Heart left ventricle (tissue), 16 donors: Measurements from ENCODE around the gene VGLL4. TPM values are rescaled to one million over a fixed set of nuclear protein-coding genes. Genes with fewer than 3 reads are reported as not detected.

Source experiments
- ATAC-seq, 4 donors: fragments of 200-7000 bp; cut with Tn5 transposase; one replicate each; pipeline ENCODE4 v1.9.1; 2020 to 2022; ENCODE audit warnings: moderate library complexity in 4 of 4, mild to moderate bottlenecking in 3 of 4, moderate number of reproducible peaks in 1 of 4
- DNase-seq, 5 donors: peaks; one replicate each; pipeline ENCODE4 v3.0.0-alpha.2; 2020
- H3K27ac ChIP-seq, 12 donors: fragments of 200-600 bp; sonication (generic) in 4 of 12; one replicate each; pipeline versions ENCODE4 v1.5.0 to v1.8.0; 2016 to 2022; ENCODE audit warnings: mild to moderate bottlenecking in 2 of 12
- H3K27me3 ChIP-seq, 9 donors: fragments of 200-600 bp; sonication (generic) in 2 of 9; one replicate each; pipeline versions ENCODE4 v1.5.1 to v1.8.0; 2016 to 2022; ENCODE audit warnings: mild to moderate bottlenecking in 3 of 9
- H3K36me3 ChIP-seq, 9 donors: fragments of 200-600 bp; sonication (generic) in 2 of 9; one replicate each; pipeline versions ENCODE4 v1.5.0 to v1.8.0; 2018 to 2022; ENCODE audit warnings: mild to moderate bottlenecking in 2 of 9
- H3K4me1 ChIP-seq, 12 donors: fragments of 200-600 bp; sonication (generic) in 4 of 12; one replicate each; pipeline versions ENCODE4 v1.5.0 to v1.8.0; 2016 to 2022; ENCODE audit warnings: mild to moderate bottlenecking in 3 of 12
- H3K4me3 ChIP-seq, 12 donors: fragments of 200-600 bp; sonication (generic) in 4 of 12; one replicate each; pipeline versions ENCODE4 v1.5.0 to v1.8.0; 2017 to 2022; ENCODE audit warnings: mild to moderate bottlenecking in 9 of 12, moderate library complexity in 4 of 12
- H3K9me3 ChIP-seq, 12 donors: fragments of 200-600 bp; sonication (generic) in 4 of 12; one replicate each; pipeline versions ENCODE4 v1.5.0 to v1.8.0; 2016 to 2022; ENCODE audit warnings: mild to moderate bottlenecking in 1 of 12
- CTCF ChIP-seq, 12 donors: fragments of 200-600 bp; sonication (generic) in 4 of 12; IDR thresholded peaks; one replicate each; pipeline versions ENCODE4 v1.5.0 to v1.8.0; 2018 to 2022; ENCODE audit warnings: antibody characterized with exemption in 12 of 12, mild to moderate bottlenecking in 5 of 12
- POLR2A ChIP-seq, 2 donors: fragments of 450-650 bp; IDR thresholded peaks; one replicate each; pipeline ENCODE4 v1.6.1; 2017; ENCODE audit warnings: antibody characterized with exemption in 2 of 2, mild to moderate bottlenecking in 2 of 2, moderate library complexity in 2 of 2
- WGBS, 4 donors: extraction: QIAGEN DNeasy Blood & Tissue Kit in 2 of 4; methylation state at CpG; one replicate each; pipeline versions ENCODE4 v1.1.5 to v1.1.7; 2013 to 2018; 5-methylcytosine and 5-hydroxymethylcytosine counted together
- intact Hi-C, 10 donors: fragments of 100-400 bp; cut with DNase I; formaldehyde crosslinking; loops; one replicate each; pipeline versions ENCODE4 v1.11.1 to v1.14.2; 2022
- polyA plus RNA-seq, 2 donors: library from polyadenylated mRNA; stranded (reverse); fragments of 200-250 nt; gene quantifications; one replicate each; pipeline ENCODE4 v1.2.3, GENCODE V29; 2013
- total RNA-seq, 9 donors: library from RNA; depleted of rRNA in 2 of 9; stranded (reverse); fragments of >200 nt in 2 of 9; fragmentation: NEBNext Ultra II Directional in 3 of 9; extraction: Animal tissue kit (Norgen Biotek cat#: 25700) in 3 of 9; gene quantifications; one replicate each; pipeline versions ENCODE4 v1.1.0 to v1.2.4, GENCODE V29; 2016 to 2023
- donor health status: ischemic (EF 13 %, LVEDD 7.1; RV severe dilation, severe dysfunction).
- donor health status: healthy with polysubstance abuse.
- donor health status: DM: no; HTN: yes; CAD: no.
- donor health status: DM: no; HTN: no; CAD: no.
- donor health status: ischemic (EF 25% LVEDD 6.9; RV normal size, moderate dysfunction).
- donor health status: ischemic (EF 25% LVEDD 5.7; RV mildly dilated, moderate dysfunction).
- donor health status: healthy.
- donor health status: DM: yes; HTN: yes; CAD: no.
- donor health status: ischemic (EF 35%, LVEDD 5.7; RV mildly dilated, moderate dysfunction).
- donor health status: nonischemic (EF 11% LVEDD 7.7; RV severe dilation, severe dysfunction).
- donor health status: DM: yes; HTN: yes; CAD: no.
- donor health status: PGD.
- donor health status: ischemic (EF 29% LVEDD 5.4; RV normal size, mild dysfunction).
- donor health status: nonischemic (EF 23%, LVEDD 6.1; RV moderate dilation, normal function).

The VGLL4 gene
- total and polyA plus RNA-seq, 11 donors, result 24.0 to 40.4 (median 27.0) TPM

GRCh38 chr3:11591002-11591355 is 52.7 kb downstream of the VGLL4 start:
- Histone ChIP-seq H3K27me3 (no peaks in the 10 kb centered on the region), H3K27ac (peak overlapping the region; percentile 26 to 84 (median 72)), H3K9me3 (no peaks in the 10 kb centered on the region), H3K4me1 (peaks cover 23 to 82% (median 70%) of the 10 kb centered on the region in 12 donors), H3K4me3 (peak overlapping the region in 6 of 12 donors; percentile 1 to 22 (median 11)), H3K36me3 (peaks cover 0 to 6% (median 0%) of the 10 kb centered on the region in 9 donors)
- intact Hi-C loops, result loop anchor here in 3 of 10 donors (2.0 to 5.0 kb wide), 2 partner anchors 51 to 52 kb away; partner anchors contain the start of gene VGLL4 (in 3 of the 3)
- DNase-seq (no peak), ATAC-seq (no peak)
- 24 to 32% (median 29%) methylated on average over 7 of the region's 7 CpGs for WGBS, 4 donors
- no peak for TF ChIP-seq POLR2A (IDR thresholded peaks at IDR 0.05)
- TF ChIP-seq CTCF (IDR thresholded peaks at IDR 0.05), result no peak

- DNase-seq (no peak), ATAC-seq (no peak)
- intact Hi-C loops, result loop anchor here in 6 of 10 donors (2.0 to 10.0 kb wide), 3 partner anchors 45 to 53 kb away; partner anchors contain the start of gene VGLL4 (in 3 of the 6)
- Histone ChIP-seq H3K36me3 (peaks cover 0 to 5% (median 0%) of the 10 kb centered on the region in 9 donors), H3K4me1 (peaks cover 23 to 88% (median 71%) of the 10 kb centered on the region in 12 donors), H3K27ac (peak overlapping the region in 10 of 12 donors; percentile 4 to 84 (median 60)), H3K9me3 (no peaks in the 10 kb centered on the region), H3K4me3 (no peak overlapping the region), H3K27me3 (no peaks in the 10 kb centered on the region)
- 77 to 86% (median 82%) methylated on average over 11 of the region's 11 CpGs for WGBS, 4 donors
- no peak for TF ChIP-seq CTCF (IDR thresholded peaks at IDR 0.05)
- TF ChIP-seq POLR2A (IDR thresholded peaks at IDR 0.05), result no peak
Observed at GRCh38 chr3:11589706-11590105, 54.0 kb downstream of the VGLL4 start.

GRCh38 chr3:11588755-11589154 is 55.0 kb downstream of the VGLL4 start:
- ATAC-seq, result no peak
- Histone ChIP-seq H3K36me3 (no peaks in the 10 kb centered on the region), H3K9me3 (no peaks in the 10 kb centered on the region), H3K27ac (peak overlapping the region in 10 of 12 donors; percentile 4 to 84 (median 41)), H3K27me3 (no peaks in the 10 kb centered on the region), H3K4me3 (no peak overlapping the region), H3K4me1 (peaks cover 26 to 94% (median 74%) of the 10 kb centered on the region in 12 donors)
- TF ChIP-seq POLR2A (IDR thresholded peaks at IDR 0.05) (no peak), CTCF (IDR thresholded peaks at IDR 0.05) (no peak)
- DNase-seq, result no peak
- WGBS, 4 donors, result 32 to 44% (median 41%) methylated on average over 3 of the region's 3 CpGs
- intact Hi-C loops, result loop anchor here in 3 of 10 donors (10.0 kb wide), 1 partner anchor 46 kb away; no protein-coding TSS in a partner anchor

GRCh38 chr3:11588338-11588737 is 55.4 kb downstream of the VGLL4 start:
- Histone ChIP-seq H3K4me1 (peaks cover 30 to 94% (median 74%) of the 10 kb centered on the region in 12 donors), H3K27me3 (no peaks in the 10 kb centered on the region), H3K4me3 (no peak overlapping the region), H3K9me3 (no peaks in the 10 kb centered on the region), H3K36me3 (no peaks in the 10 kb centered on the region), H3K27ac (peak overlapping the region in 9 of 12 donors; percentile 19 to 84 (median 52))
- DNase-seq (no peak), ATAC-seq (no peak)
- TF ChIP-seq POLR2A (IDR thresholded peaks at IDR 0.05), result no peak
- no peak for TF ChIP-seq CTCF (IDR thresholded peaks at IDR 0.05)
- 30 to 61% (median 50%) methylated on average over 5 of the region's 5 CpGs for WGBS, 4 donors
- intact Hi-C loops, result loop anchor here in 3 of 10 donors (10.0 kb wide), 1 partner anchor 46 kb away; no protein-coding TSS in a partner anchor
